ENCODE results near the gene PASK. TPM values are rescaled to one million over a fixed set of nuclear protein-coding genes. Genes with fewer than 3 reads are reported as not detected.
A peak's percentile ranks its signal among the peaks of the same experiment; 100 is the strongest.
"Not testable (repeated sequence)": the region's sequence is repeated elsewhere in the genome, so short reads cannot be mapped to it uniquely, and the experiment has no call there.

The PASK gene
- total RNA-seq, 5 donors from 2014 or later (not counting 1 experiment from before 2014, with no cell fraction given), result 80.5 to 272 (median 167) TPM

GRCh38 chr2:241108271-241109209 lies 40.7 kb downstream of the PASK start:
- peak; percentile 52 to 64 (median 60) for ATAC-seq (replicated peaks in 1 of 4)
- 73% methylated on average over 17 of the region's 35 CpGs for WGBS (ENCODE audit: insufficient coverage)
- POLR2A ChIA-PET, result no interaction called here
- peak overlapping the region; percentile 53 to 60 for H3K4me3 ChIP-seq (ENCODE audit: control insufficient read depth in 1 of 2, extremely low read depth in 1 of 2, low read length in 1 of 2)
- H3K9me3 ChIP-seq, result no peaks in the 10 kb centered on the region
- Mint-ChIP-seq H3K27ac (peak overlapping the region; percentile 95 to 99), H3K9me3 (peaks cover 0 to 9% (median 3%) of the 10 kb centered on the region in 3 donors), H3K4me3 (peak overlapping the region; percentile 77 to 95 (median 91)), H3K36me3 (peaks cover 28% of the 10 kb centered on the region), H3K4me1 (peaks cover 74 to 88% (median 74%) of the 10 kb centered on the region in 3 donors), H3K27me3 (no peaks in the 10 kb centered on the region)
- peak overlapping the region; percentile 81 for H3K27ac ChIP-seq (ENCODE audit: low read length)
- peaks cover 18 to 83% of the 10 kb centered on the region in 2 experiments for H3K4me1 ChIP-seq (ENCODE audit: control insufficient read depth in 1 of 2, extremely low read depth in 1 of 2, insufficient read depth in 2 of 2, low read length in 2 of 2)
- H3K27me3 ChIP-seq (replicated peaks in 1 of 2; ENCODE audit: control insufficient read depth in 2 of 2, extremely low read depth in 1 of 2, insufficient read depth in 2 of 2, low read length in 1 of 2), result no peaks in the 10 kb centered on the region
- H3K36me3 ChIP-seq (ENCODE audit: control insufficient read depth in 2 of 2, extremely low read depth in 1 of 2, insufficient read depth in 1 of 2, low read length in 1 of 2), result peaks cover 0 to 36% of the 10 kb centered on the region in 2 donors
- CTCF ChIA-PET, result interaction anchor here in 1 of 2 donors (0.6 to 1.0 kb wide), 2 partner anchors 41 to 325 kb away, joined by 3 read pairs; partner anchors contain the start of gene PASK
- DNase-seq, result peak in 31 of 35 experiments; percentile 16 to 71 (median 47)

- Mint-ChIP-seq H3K36me3 (peaks cover 22% of the 10 kb centered on the region), H3K9me3 (peaks cover 0 to 9% (median 3%) of the 10 kb centered on the region in 3 donors), H3K27me3 (no peaks in the 10 kb centered on the region), H3K27ac (peak overlapping the region; percentile 95 to 99), H3K4me3 (peak overlapping the region in 1 of 3 donors; percentile 91), H3K4me1 (peaks cover 74 to 85% (median 79%) of the 10 kb centered on the region in 3 donors)
- peaks cover 23 to 83% of the 10 kb centered on the region in 2 experiments for H3K4me1 ChIP-seq (ENCODE audit: control insufficient read depth in 1 of 2, extremely low read depth in 1 of 2, insufficient read depth in 2 of 2, low read length in 2 of 2)
- H3K9me3 ChIP-seq, result no peaks in the 10 kb centered on the region
- DNase-seq (no peak), ATAC-seq (replicated peaks in 1 of 4) (no peak)
- POLR2A ChIA-PET, result interaction anchor here in 1 of 2 donors (0.6 kb wide), 1 partner anchor 182 kb away, joined by 5 read pairs; no protein-coding TSS in a partner anchor
- peaks cover 0 to 31% of the 10 kb centered on the region in 2 donors for H3K36me3 ChIP-seq (ENCODE audit: control insufficient read depth in 2 of 2, extremely low read depth in 1 of 2, insufficient read depth in 1 of 2, low read length in 1 of 2)
- CTCF ChIA-PET, result no interaction called here
- 94% methylated on average over 5 of the region's 9 CpGs for WGBS (ENCODE audit: insufficient coverage)
- no peaks in the 10 kb centered on the region for H3K27me3 ChIP-seq (replicated peaks in 1 of 2; ENCODE audit: control insufficient read depth in 2 of 2, extremely low read depth in 1 of 2, insufficient read depth in 2 of 2, low read length in 1 of 2)
- H3K27ac ChIP-seq (ENCODE audit: low read length), result peak overlapping the region; percentile 81
- no peak overlapping the region for H3K4me3 ChIP-seq (ENCODE audit: control insufficient read depth in 1 of 2, extremely low read depth in 1 of 2, low read length in 1 of 2)
Measured at GRCh38 chr2:241107031-241107783, 42.1 kb downstream of the PASK start.

- Mint-ChIP-seq H3K9me3 (peaks cover 0 to 9% (median 3%) of the 10 kb centered on the region in 3 donors), H3K36me3 (peaks cover 12% of the 10 kb centered on the region), H3K27ac (peak overlapping the region; percentile 74 to 95), H3K4me1 (peaks cover 71 to 75% (median 73%) of the 10 kb centered on the region in 3 donors), H3K27me3 (no peaks in the 10 kb centered on the region), H3K4me3 (no peak overlapping the region)
- ChIA-PET CTCF (no interaction called here), POLR2A (no interaction called here)
- Histone ChIP-seq H3K4me1 (ENCODE audit: control insufficient read depth in 1 of 2, extremely low read depth in 1 of 2, insufficient read depth in 2 of 2, low read length in 2 of 2) (peaks cover 28 to 82% of the 10 kb centered on the region in 2 experiments), H3K27ac (ENCODE audit: low read length) (peak overlapping the region; percentile 43), H3K4me3 (ENCODE audit: control insufficient read depth in 1 of 2, extremely low read depth in 1 of 2, low read length in 1 of 2) (no peak overlapping the region), H3K36me3 (ENCODE audit: control insufficient read depth in 2 of 2, extremely low read depth in 1 of 2, insufficient read depth in 1 of 2, low read length in 1 of 2) (peaks cover 0 to 31% of the 10 kb centered on the region in 2 donors), H3K27me3 (replicated peaks in 1 of 2; ENCODE audit: control insufficient read depth in 2 of 2, extremely low read depth in 1 of 2, insufficient read depth in 2 of 2, low read length in 1 of 2) (no peaks in the 10 kb centered on the region), H3K9me3 (no peaks in the 10 kb centered on the region)
- DNase-seq (no peak), ATAC-seq (replicated peaks in 1 of 4) (no peak)
- WGBS (ENCODE audit: insufficient coverage), result 80% methylated on average over 2 of the region's 3 CpGs
Measured at GRCh38 chr2:241105641-241106040, 43.6 kb downstream of the PASK start.

GRCh38 chr2:241104611-241105010 lies 44.7 kb downstream of the PASK start:
- H3K27me3 Mint-ChIP-seq; H3K27me3 ChIP-seq (replicated peaks in 1 of 2; ENCODE audit: control insufficient read depth in 2 of 2, extremely low read depth in 1 of 2, insufficient read depth in 2 of 2, low read length in 1 of 2); DNase-seq; H3K27ac ChIP-seq (ENCODE audit: low read length); ATAC-seq (replicated peaks in 1 of 4); H3K4me3 ChIP-seq (ENCODE audit: control insufficient read depth in 1 of 2, extremely low read depth in 1 of 2, low read length in 1 of 2); H3K9me3 Mint-ChIP-seq; H3K9me3 ChIP-seq: not testable (repeated sequence)
- ChIA-PET CTCF (interaction anchor here in 1 of 2 donors (0.7 kb wide), 1 partner anchor 15 kb away, joined by 4 read pairs; no protein-coding TSS in a partner anchor), POLR2A (interaction anchor here in 1 of 2 donors (0.7 kb wide), 2 partner anchors 9 to 26 kb away, joined by 7 read pairs; no protein-coding TSS in a partner anchor)
- peak overlapping the region in 1 of 3 donors; percentile 98 for H3K4me3 Mint-ChIP-seq
- H3K27ac Mint-ChIP-seq, result peak overlapping the region; percentile 95 to 99
- H3K4me1 ChIP-seq (ENCODE audit: control insufficient read depth in 1 of 2, extremely low read depth in 1 of 2, insufficient read depth in 2 of 2, low read length in 2 of 2), result peaks cover 30 to 80% of the 10 kb centered on the region in 2 experiments
- 89% methylated on average over 4 of the region's 10 CpGs for WGBS (ENCODE audit: insufficient coverage)
- peaks cover 18% of the 10 kb centered on the region for H3K36me3 Mint-ChIP-seq
- H3K4me1 Mint-ChIP-seq, result peaks cover 72 to 75% (median 74%) of the 10 kb centered on the region in 3 donors
- H3K36me3 ChIP-seq (ENCODE audit: control insufficient read depth in 2 of 2, extremely low read depth in 1 of 2, insufficient read depth in 1 of 2, low read length in 1 of 2), result peaks cover 0 to 36% of the 10 kb centered on the region in 2 donors

- H3K4me1 Mint-ChIP-seq, result peaks cover 72 to 77% (median 74%) of the 10 kb centered on the region in 3 donors
- 52% methylated on average over 3 of the region's 5 CpGs for WGBS (ENCODE audit: insufficient coverage)
- peak overlapping the region; percentile 97 to 99 for H3K27ac Mint-ChIP-seq
- CTCF ChIA-PET, result interaction anchor here in 1 of 2 donors (0.7 kb wide), 2 partner anchors 23 to 212 kb away, joined by 3 to 4 read pairs; no protein-coding TSS in a partner anchor
- Histone ChIP-seq H3K4me1 (ENCODE audit: control insufficient read depth in 1 of 2, extremely low read depth in 1 of 2, insufficient read depth in 2 of 2, low read length in 2 of 2) (peaks cover 27 to 75% of the 10 kb centered on the region in 2 experiments), H3K27me3 (replicated peaks in 1 of 2; ENCODE audit: control insufficient read depth in 2 of 2, extremely low read depth in 1 of 2, insufficient read depth in 2 of 2, low read length in 1 of 2) (no peaks in the 10 kb centered on the region), H3K27ac (ENCODE audit: low read length) (peak overlapping the region; percentile 96), H3K4me3 (ENCODE audit: control insufficient read depth in 1 of 2, extremely low read depth in 1 of 2, low read length in 1 of 2) (peak overlapping the region in 1 of 2 donors; percentile 93), H3K36me3 (ENCODE audit: control insufficient read depth in 2 of 2, extremely low read depth in 1 of 2, insufficient read depth in 1 of 2, low read length in 1 of 2) (peaks cover 0 to 48% of the 10 kb centered on the region in 2 donors), H3K9me3 (no peaks in the 10 kb centered on the region)
- no peak for ATAC-seq (replicated peaks in 1 of 4)
- H3K9me3 Mint-ChIP-seq, result no peaks in the 10 kb centered on the region
- POLR2A ChIA-PET, result interaction anchor here in 1 of 2 donors (0.7 kb wide), 1 partner anchor 551 kb away, joined by 7 read pairs; no protein-coding TSS in a partner anchor
- no peaks in the 10 kb centered on the region for H3K27me3 Mint-ChIP-seq
- no peak for DNase-seq
- H3K4me3 Mint-ChIP-seq, result peak overlapping the region; percentile 94 to 98 (median 98)
- H3K36me3 Mint-ChIP-seq, result peaks cover 22% of the 10 kb centered on the region
Measured at GRCh38 chr2:241103176-241103595, 46.1 kb downstream of the PASK start.

Measured in T-cell (primary cell).